GM12874 (cell line): Measurements from ENCODE around the gene RUNX2.

Experiments
- TF ChIP-seq, protein P1 (sequence below): IDR thresholded peaks from 2 replicates; pipeline ENCODE4 v1.5.1; 2011; ENCODE audit warnings: low read depth, mild to moderate bottlenecking, control low read depth, low read length, moderate library complexity; ENCODE audit not compliant: insufficient read depth

Gene RUNX2

DNA sequence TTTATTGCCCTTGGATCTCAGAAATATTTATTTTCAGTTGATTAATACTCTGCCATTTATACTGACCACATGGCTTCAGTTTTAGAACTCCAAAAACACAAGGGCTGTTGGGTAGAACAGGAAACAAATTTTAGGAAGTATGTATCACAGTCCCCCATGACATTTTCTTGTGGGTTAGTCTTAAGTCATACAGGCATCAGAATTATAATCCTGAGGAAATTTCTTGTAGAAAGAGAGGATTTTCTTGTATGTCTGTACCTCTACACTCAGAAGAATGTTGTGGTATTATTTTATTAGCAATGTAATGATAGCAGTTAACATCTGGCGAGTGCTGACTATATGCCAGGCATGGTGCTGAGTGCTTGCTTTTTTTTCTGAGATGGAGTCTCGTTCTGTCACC is 384.7 kb downstream of the RUNX2 start:
- TF ChIP-seq, protein P1, sequence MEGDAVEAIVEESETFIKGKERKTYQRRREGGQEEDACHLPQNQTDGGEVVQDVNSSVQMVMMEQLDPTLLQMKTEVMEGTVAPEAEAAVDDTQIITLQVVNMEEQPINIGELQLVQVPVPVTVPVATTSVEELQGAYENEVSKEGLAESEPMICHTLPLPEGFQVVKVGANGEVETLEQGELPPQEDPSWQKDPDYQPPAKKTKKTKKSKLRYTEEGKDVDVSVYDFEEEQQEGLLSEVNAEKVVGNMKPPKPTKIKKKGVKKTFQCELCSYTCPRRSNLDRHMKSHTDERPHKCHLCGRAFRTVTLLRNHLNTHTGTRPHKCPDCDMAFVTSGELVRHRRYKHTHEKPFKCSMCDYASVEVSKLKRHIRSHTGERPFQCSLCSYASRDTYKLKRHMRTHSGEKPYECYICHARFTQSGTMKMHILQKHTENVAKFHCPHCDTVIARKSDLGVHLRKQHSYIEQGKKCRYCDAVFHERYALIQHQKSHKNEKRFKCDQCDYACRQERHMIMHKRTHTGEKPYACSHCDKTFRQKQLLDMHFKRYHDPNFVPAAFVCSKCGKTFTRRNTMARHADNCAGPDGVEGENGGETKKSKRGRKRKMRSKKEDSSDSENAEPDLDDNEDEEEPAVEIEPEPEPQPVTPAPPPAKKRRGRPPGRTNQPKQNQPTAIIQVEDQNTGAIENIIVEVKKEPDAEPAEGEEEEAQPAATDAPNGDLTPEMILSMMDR, result no peak
